IMR-90 (cell line): ENCODE data around the gene ARHGEF7. TPM values are rescaled to one million over a fixed set of nuclear protein-coding genes. Genes with fewer than 3 reads are reported as not detected.

Source experiments
- ATAC-seq: fragments of 200-7000 bp; cut with Tn5 transposase; 2 replicates; pipeline ENCODE4 v1.9.1; 2020; ENCODE audit warnings: low read depth, mild to moderate bottlenecking, moderate library complexity
- BruUV-seq: library from RNA; stranded (reverse); fragments of 400-500 nt; replicated peaks from 2 replicates; lab custom pipeline; 2021; lab: Mats Ljungman, UMichigan
- CTCF ChIA-PET: fragments of 300-600 bp; formaldehyde crosslinking; extraction: SDS; loops from one replicate; lab custom pipeline; 2021; ENCODE audit warnings: antibody characterized with exemption; lab: Yijun Ruan, JAX
- POLR2A ChIA-PET: fragments of 300-600 bp; sonication (Branson Sonifier 250); formaldehyde crosslinking; loops from one replicate; lab custom pipeline; 2022; ENCODE audit warnings: antibody characterized with exemption; ENCODE audit not compliant: unreplicated experiment; lab: Charles Lee
- DNase-seq: peaks from one replicate; pipeline ENCODE4 v3.0.0; 2013
- H2AFZ ChIP-seq: replicated peaks from 2 replicates; pipeline ENCODE3; 2013; ENCODE audit warnings: low read length, mild to moderate bottlenecking; ENCODE audit not compliant: poor library complexity
- H2AK5ac ChIP-seq: 2 replicates; pipeline ENCODE4 v1.6.1; 2013; ENCODE audit warnings: low read depth, low read length, inconsistent platforms
- H2AK9ac ChIP-seq: replicated peaks from 2 replicates; pipeline ENCODE3; 2013; ENCODE audit warnings: mild to moderate bottlenecking, low read depth, low read length, moderate library complexity; ENCODE audit not compliant: poor library complexity
- H2BK120ac ChIP-seq: 2 replicates; pipeline ENCODE4 v1.6.1; 2013; ENCODE audit warnings: low read depth, low read length, inconsistent platforms
- H2BK15ac ChIP-seq: 3 replicates; pipeline ENCODE4 v1.6.1; 2013; ENCODE audit warnings: low read depth, low read length, inconsistent platforms
- H2BK20ac ChIP-seq: 2 replicates; pipeline ENCODE4 v1.6.1; 2013; ENCODE audit warnings: low read depth, mild to moderate bottlenecking, inconsistent platforms, low read length, moderate library complexity
- H2BK5ac ChIP-seq: 2 replicates; pipeline ENCODE4 v1.6.1; 2013; ENCODE audit warnings: mild to moderate bottlenecking, low read depth, low read length, inconsistent platforms; ENCODE audit not compliant: poor library complexity, severe bottlenecking
- H3K14ac ChIP-seq: replicated peaks from 2 replicates; pipeline ENCODE4 v1.6.1; 2013; ENCODE audit warnings: low read depth, low read length, inconsistent platforms
- H3K18ac ChIP-seq: 2 replicates; pipeline ENCODE4 v1.6.1; 2013; ENCODE audit warnings: low read depth, low read length, control low read depth
- H3K23ac ChIP-seq: 2 replicates; pipeline ENCODE4 v1.6.1; 2013; ENCODE audit warnings: low read depth, low read length, inconsistent platforms
- H3K27ac ChIP-seq: 2 replicates; pipeline ENCODE4 v1.5.1; 2013; ENCODE audit warnings: mild to moderate bottlenecking, control low read depth, low read length; ENCODE audit not compliant: insufficient read depth
- H3K27me3 ChIP-seq: 2 replicates; pipeline ENCODE4 v1.6.1; 2013; ENCODE audit warnings: low read length; ENCODE audit not compliant: control insufficient read depth, insufficient read depth
- H3K36me3 ChIP-seq: 2 replicates; pipeline ENCODE4 v1.6.1; 2013; ENCODE audit warnings: low read length, mixed read lengths; ENCODE audit not compliant: control insufficient read depth, insufficient read depth
- H3K4ac ChIP-seq: 2 replicates; pipeline ENCODE4 v1.6.1; 2013; ENCODE audit warnings: low read depth, low read length, inconsistent platforms
- H3K4me1 ChIP-seq: 2 replicates; pipeline ENCODE4 v1.6.1; 2013; ENCODE audit warnings: low read length, mixed read lengths; ENCODE audit not compliant: control insufficient read depth, insufficient read depth
- H3K4me2 ChIP-seq: 2 replicates; pipeline ENCODE4 v1.6.1; 2013; ENCODE audit warnings: low read depth, mild to moderate bottlenecking, control low read depth, low read length, moderate library complexity
- H3K4me3 ChIP-seq: 2 replicates; pipeline ENCODE4 v1.5.1; 2013; ENCODE audit warnings: low read depth, mild to moderate bottlenecking, control low read depth, low read length, moderate library complexity; ENCODE audit not compliant: insufficient read depth
- H3K56ac ChIP-seq: 2 replicates; pipeline ENCODE4 v1.6.1; 2013; ENCODE audit warnings: low read length, inconsistent platforms; ENCODE audit not compliant: insufficient read depth; ENCODE audit errors: extremely low read depth
- H3K79me1 ChIP-seq, 2 experiments: 2 replicates each; pipeline ENCODE4 v1.6.1; 2013; ENCODE audit warnings: low read length in 2 of 2, inconsistent platforms in 1 of 2, low read depth in 1 of 2
- H3K9ac ChIP-seq: 2 replicates; pipeline ENCODE4 v1.6.1; 2013; ENCODE audit warnings: low read depth, low read length, control low read depth
- H3K9me1 ChIP-seq: 2 replicates; pipeline ENCODE4 v1.6.1; 2013; ENCODE audit warnings: low read length, inconsistent platforms; ENCODE audit not compliant: insufficient read depth
- H3K9me3 ChIP-seq: 2 replicates; pipeline ENCODE4 v1.6.1; 2013; ENCODE audit warnings: low read length; ENCODE audit not compliant: control insufficient read depth, insufficient read depth
- H4K20me1 ChIP-seq: 2 replicates; pipeline ENCODE4 v1.6.1; 2013; ENCODE audit warnings: low read length, inconsistent platforms; ENCODE audit not compliant: insufficient read depth
- H4K5ac ChIP-seq: 2 replicates; pipeline ENCODE4 v1.6.1; 2013; ENCODE audit warnings: mild to moderate bottlenecking, low read depth, low read length, control low read depth
- H4K8ac ChIP-seq, 2 experiments: 2 replicates each; pipeline ENCODE4 v1.6.1; 2013; ENCODE audit warnings: low read depth in 2 of 2, low read length in 2 of 2, control low read depth in 1 of 2, inconsistent platforms in 1 of 2
- H4K91ac ChIP-seq: 2 replicates; pipeline ENCODE4 v1.6.1; 2013; ENCODE audit warnings: low read depth, low read length, inconsistent platforms; ENCODE audit not compliant: insufficient read depth
- CEBPB ChIP-seq: IDR thresholded peaks from 2 replicates; pipeline ENCODE4 v1.6.1; 2012; ENCODE audit warnings: low read depth, low read length, improper control_type of control experiment
- CHD1 ChIP-seq: IDR thresholded peaks from 2 replicates; pipeline ENCODE4 v1.6.1; 2012; ENCODE audit warnings: low read depth, low read length, improper control_type of control experiment
- CTCF ChIP-seq: conservative IDR thresholded peaks from 2 replicates; pipeline ENCODE4 v1.5.1; 2012; ENCODE audit warnings: mild to moderate bottlenecking, low read depth, low read length, improper control_type of control experiment
- MAFK ChIP-seq: IDR thresholded peaks from 2 replicates; pipeline ENCODE4 v1.6.1; 2012; ENCODE audit warnings: low read depth, low read length, improper control_type of control experiment
- NFE2L2 ChIP-seq: fragments of 150-350 bp; IDR thresholded peaks from 2 replicates; pipeline ENCODE4 v1.6.1; 2016; ENCODE audit warnings: low read depth, mild to moderate bottlenecking, low read length
- RAD21 ChIP-seq: IDR thresholded peaks from 2 replicates; pipeline ENCODE4 v1.6.1; 2012; ENCODE audit warnings: low read length, improper control_type of control experiment
- RFX5 ChIP-seq: IDR thresholded peaks from 2 replicates; pipeline ENCODE4 v1.8.0; 2012; ENCODE audit warnings: low read depth, mild to moderate bottlenecking, low read length, moderate library complexity
- SMC3 ChIP-seq: fragments of 150-350 bp; IDR thresholded peaks from 2 replicates; pipeline ENCODE4 v1.6.1; 2016; ENCODE audit warnings: low read depth, mild to moderate bottlenecking, antibody characterized with exemption, low read length, moderate library complexity
- USF2 ChIP-seq: fragments of 150-350 bp; IDR thresholded peaks from 2 replicates; pipeline ENCODE4 v1.6.1; 2017; ENCODE audit warnings: mild to moderate bottlenecking, antibody characterized with exemption, low read length, low read depth
- WGBS, 2 experiments: methylation state at CpG; one replicate each; pipeline versions ENCODE4 v1.1.5 to v1.1.7; 2013; ENCODE audit warnings: missing lambda C conversion rate in 2 of 2; ENCODE audit not compliant: insufficient read length in 1 of 2; ENCODE audit errors: extremely low coverage in 2 of 2; 5-methylcytosine and 5-hydroxymethylcytosine counted together
- dilution Hi-C: fragments of 300-500 bp; cut with HindIII; formaldehyde crosslinking; loops from one replicate; pipeline ENCODE4 v1.14.3; 2018; ENCODE audit warnings: low sequenced_read_pairs; ENCODE audit not compliant: unreplicated experiment
- in situ Hi-C: fragments of 300-500 bp; cut with MboI; formaldehyde crosslinking; loops from 3 replicates; pipeline ENCODE4 v1.14.3; 2019; ENCODE audit warnings: low sequenced_read_pairs, inconsistent platforms, mixed read lengths
- intact Hi-C: fragments of 100-400 bp; cut with micrococcal nuclease; formaldehyde crosslinking; loops from 2 replicates; pipeline ENCODE4 v1.10.0; 2022
- polyA plus RNA-seq, 3 experiments: library from polyadenylated mRNA; depleted of rRNA; stranded (reverse); fragments of >200 nt; gene quantifications; 2 replicates each; pipeline ENCODE4 v1.2.3, GENCODE V29; 2012; ENCODE audit warnings: low replicate concordance in 1 of 3
- total RNA-seq: library from RNA; depleted of rRNA; stranded (reverse); fragments of >200 nt; gene quantifications from 2 replicates; pipeline ENCODE4 v1.2.3, GENCODE V29; 2012

Gene ARHGEF7
- total and polyA plus RNA-seq, 2 of the 4 experiments (the other 2 are of a cell fraction) = 32.9 to 59.0 TPM

GRCh38 chr13:111117289-111117688 lies 2.2 kb downstream of the ARHGEF7 start:
- H3K4me3 ChIP-seq = no peak overlapping the region
- H3K27me3 ChIP-seq = peaks cover 58% of the 10 kb centered on the region
- ATAC-seq (no peak), DNase-seq (no peak)
- no peak overlapping the region for H3K4me2 ChIP-seq
- no peak overlapping the region for H2AK9ac ChIP-seq
- 0 out of 2 replicates have a peak, but pooled peaks cover 3% of the 10 kb centered on the region for H3K9me1 ChIP-seq
- H3K36me3 ChIP-seq = no peaks in the 10 kb centered on the region
- H2BK20ac ChIP-seq = no peak overlapping the region
- no peak overlapping the region for H3K18ac ChIP-seq
- no CpG with 5 or more reads among the region's 5 CpGs for WGBS, 2 experiments
- no peak overlapping the region for H2AK5ac ChIP-seq
- intact Hi-C loops = no loop called here
- POLR2A ChIA-PET = no interaction called here
- H3K27ac ChIP-seq = no peak overlapping the region
- H4K8ac ChIP-seq = no peak overlapping the region
- no peak overlapping the region for H2AFZ ChIP-seq
- no peak overlapping the region for H2BK5ac ChIP-seq
- no peak overlapping the region for H3K56ac ChIP-seq
- H3K4ac ChIP-seq = no peak overlapping the region
- H3K23ac ChIP-seq = no peak overlapping the region
- in situ Hi-C loops = no loop called here
- no peak overlapping the region for H4K91ac ChIP-seq
- H2BK120ac ChIP-seq = no peak overlapping the region
- CTCF ChIA-PET = interaction anchor here (0.7 kb wide), 1 partner anchor 67 kb away, joined by 3 read pairs; no protein-coding TSS in a partner anchor
- dilution Hi-C loops = no loop called here
- TF ChIP-seq RAD21 (no peak), NFE2L2 (no peak), CHD1 (no peak), CTCF (no peak), CEBPB (no peak), USF2 (no peak), SMC3 (no peak), RFX5 (no peak), MAFK (no peak)
- peaks cover 9% of the 10 kb centered on the region; the same call in 1 of the 2 replicates for H3K4me1 ChIP-seq
- H3K79me1 ChIP-seq = no peaks in the 10 kb centered on the region
- H4K20me1 ChIP-seq = no peaks in the 10 kb centered on the region
- peaks cover 6% of the 10 kb centered on the region; the same call in 1 of the 2 replicates for H3K9me3 ChIP-seq
- H2BK15ac ChIP-seq = no peak overlapping the region
- no peak overlapping the region for H3K14ac ChIP-seq
- BruUV-seq = no TSS peak
- no peak overlapping the region for H3K9ac ChIP-seq
- no peak overlapping the region for H4K5ac ChIP-seq
